Non-pigmented ciliary epithelial cell (primary cell): Measurements from ENCODE around the gene CCDC59.

Source experiments
- DNase-seq: peaks from one replicate; pipeline ENCODE4 v3.0.0-alpha.2; 2010; ENCODE audit warnings: low read depth

Gene CCDC59

GRCh38 chr12:82314406-82314892 lies 43.7 kb downstream of the CCDC59 start:
- no peak for DNase-seq
